ENCODE measurements around the gene IQSEC1.

DNA sequence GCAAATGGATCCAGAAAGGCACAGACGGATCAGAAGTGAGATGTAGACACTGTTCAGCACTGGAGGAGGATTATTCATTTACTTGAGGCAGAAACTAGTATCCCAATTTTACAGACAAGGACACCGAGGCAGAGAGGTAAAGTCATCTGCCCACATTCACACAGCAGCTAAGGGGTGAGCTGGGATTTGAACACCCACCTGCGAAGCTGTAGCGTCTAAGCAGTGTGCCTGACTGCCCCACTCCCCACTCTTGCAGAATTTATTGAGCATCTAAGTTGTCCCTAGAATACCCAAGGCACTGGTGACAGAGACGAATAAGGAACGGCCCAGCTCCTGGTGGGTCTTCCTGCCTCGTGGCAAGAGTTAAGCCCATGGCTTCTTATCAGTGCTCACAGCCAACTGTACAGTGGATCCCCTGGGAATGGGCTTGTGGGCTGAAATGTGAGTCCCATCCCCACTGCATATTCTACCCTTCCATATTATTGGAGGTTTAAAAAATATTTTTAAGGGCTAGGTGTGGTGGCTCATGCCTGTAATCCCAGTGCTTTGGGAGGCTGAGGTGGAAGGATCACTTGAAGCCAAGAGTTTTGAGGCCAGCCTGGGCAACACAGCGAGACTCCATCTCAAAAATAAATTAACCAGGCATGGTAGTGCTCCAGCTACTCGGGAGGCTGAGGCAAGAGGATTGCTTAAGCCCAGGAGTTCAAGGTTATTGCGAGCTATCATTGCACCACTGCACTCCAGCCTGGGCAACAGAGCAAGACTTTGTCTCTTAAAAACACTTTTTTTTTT is 77.6 kb downstream of the IQSEC1 start:
- TF ChIP-seq, protein P1, sequence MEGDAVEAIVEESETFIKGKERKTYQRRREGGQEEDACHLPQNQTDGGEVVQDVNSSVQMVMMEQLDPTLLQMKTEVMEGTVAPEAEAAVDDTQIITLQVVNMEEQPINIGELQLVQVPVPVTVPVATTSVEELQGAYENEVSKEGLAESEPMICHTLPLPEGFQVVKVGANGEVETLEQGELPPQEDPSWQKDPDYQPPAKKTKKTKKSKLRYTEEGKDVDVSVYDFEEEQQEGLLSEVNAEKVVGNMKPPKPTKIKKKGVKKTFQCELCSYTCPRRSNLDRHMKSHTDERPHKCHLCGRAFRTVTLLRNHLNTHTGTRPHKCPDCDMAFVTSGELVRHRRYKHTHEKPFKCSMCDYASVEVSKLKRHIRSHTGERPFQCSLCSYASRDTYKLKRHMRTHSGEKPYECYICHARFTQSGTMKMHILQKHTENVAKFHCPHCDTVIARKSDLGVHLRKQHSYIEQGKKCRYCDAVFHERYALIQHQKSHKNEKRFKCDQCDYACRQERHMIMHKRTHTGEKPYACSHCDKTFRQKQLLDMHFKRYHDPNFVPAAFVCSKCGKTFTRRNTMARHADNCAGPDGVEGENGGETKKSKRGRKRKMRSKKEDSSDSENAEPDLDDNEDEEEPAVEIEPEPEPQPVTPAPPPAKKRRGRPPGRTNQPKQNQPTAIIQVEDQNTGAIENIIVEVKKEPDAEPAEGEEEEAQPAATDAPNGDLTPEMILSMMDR (IDR thresholded peaks at IDR 0.05; ENCODE audit: poor library complexity), result no peak
- TF ChIP-seq EZH2phosphoT487 (IDR thresholded peaks at IDR 0.05; ENCODE audit: low read depth, severe bottlenecking, unreplicated experiment), result no peak

All from hepatocyte (in vitro differentiated cells).